Smooth muscle cell (in vitro differentiated cells): ENCODE results near the gene NFIX. TPM values are rescaled to one million over a fixed set of nuclear protein-coding genes. Genes with fewer than 3 reads are reported as not detected.

Experiments used
- DNase-seq: peaks from one replicate; lab custom pipeline; 2025; ENCODE audit not compliant: unreplicated experiment; lab: John Stamatoyannopoulos, UW
- H2AFZ ChIP-seq: fragments of 200-600 bp; sonication (generic); 2 replicates; pipeline ENCODE4 v1.6.0; 2016; ENCODE audit warnings: antibody characterized with exemption, low read depth, mild to moderate bottlenecking
- H3F3A ChIP-seq: fragments of 200-600 bp; sonication (generic); 2 replicates; pipeline ENCODE4 v1.6.0; 2017; ENCODE audit warnings: antibody characterized with exemption, low read depth
- H3K27ac ChIP-seq: fragments of 200-600 bp; sonication (generic); 2 replicates; pipeline ENCODE4 v1.5.1; 2016; ENCODE audit warnings: low read depth, mild to moderate bottlenecking
- H3K27me3 ChIP-seq: fragments of 200-600 bp; sonication (generic); 2 replicates; pipeline ENCODE4 v1.6.1; 2016; ENCODE audit warnings: low read depth, mild to moderate bottlenecking
- H3K36me3 ChIP-seq: fragments of 200-600 bp; sonication (generic); 2 replicates; pipeline ENCODE4 v1.5.1; 2016; ENCODE audit warnings: low read depth
- H3K4me1 ChIP-seq: fragments of 200-600 bp; sonication (generic); 2 replicates; pipeline ENCODE4 v1.5.1; 2016; ENCODE audit warnings: low read depth
- H3K4me2 ChIP-seq: fragments of 200-600 bp; sonication (generic); 2 replicates; pipeline ENCODE4 v1.6.0; 2016; ENCODE audit warnings: mild to moderate bottlenecking
- H3K4me3 ChIP-seq: fragments of 200-600 bp; sonication (generic); 2 replicates; pipeline ENCODE4 v1.5.1; 2016; ENCODE audit warnings: mild to moderate bottlenecking
- H3K79me2 ChIP-seq: fragments of 200-600 bp; sonication (generic); 2 replicates; pipeline ENCODE4 v1.6.0; 2016; ENCODE audit warnings: low read depth, mild to moderate bottlenecking
- H3K9ac ChIP-seq: fragments of 200-600 bp; sonication (generic); 2 replicates; pipeline ENCODE4 v1.6.0; 2016; ENCODE audit warnings: low read depth
- H3K9me3 ChIP-seq: fragments of 200-600 bp; sonication (generic); replicated peaks from 2 replicates; pipeline ENCODE4 v1.5.1; 2016; ENCODE audit warnings: low read depth
- H4K20me1 ChIP-seq: fragments of 200-600 bp; sonication (generic); 2 replicates; pipeline ENCODE4 v1.6.0; 2016; ENCODE audit warnings: low read depth
- CTCF ChIP-seq: fragments of 200-600 bp; sonication (generic); IDR thresholded peaks from 2 replicates; pipeline ENCODE4 v1.5.1; 2017; ENCODE audit warnings: borderline replicate concordance, mild to moderate bottlenecking, antibody characterized with exemption; ENCODE audit not compliant: insufficient read depth, poor library complexity, severe bottlenecking
- WGBS: methylation state at CpG from one replicate; pipeline ENCODE4 v1.1.7; 2016; ENCODE audit warnings: low lambda C conversion rate; 5-methylcytosine and 5-hydroxymethylcytosine counted together
- polyA plus RNA-seq: library from polyadenylated mRNA; unstranded; fragments of >200 nt; fragmentation: Nextera tagmentation; extraction: Ambion mirVana; gene quantifications from 2 replicates; pipeline ENCODE4 v1.2.1, GENCODE V29; 2016
- total RNA-seq: library from RNA; depleted of rRNA; stranded (reverse); fragments of >200 nt; gene quantifications from 2 replicates; pipeline ENCODE4 v1.2.3, GENCODE V29; 2014

The NFIX gene
- total and polyA plus RNA-seq, 2 experiments from 2014 or later = 1.9 to 2.3 TPM

GRCh38 chr19:13086341-13086740, 91.1 kb downstream of the NFIX start:
- Histone ChIP-seq H3K4me1 (peaks cover 7% of the 10 kb centered on the region), H4K20me1 (no peaks in the 10 kb centered on the region), H3K9ac (no peak overlapping the region), H2AFZ (no peak overlapping the region), H3K4me3 (no peak overlapping the region), H3K4me2 (no peak overlapping the region), H3F3A (no peaks in the 10 kb centered on the region), H3K27me3 (no peaks in the 10 kb centered on the region), H3K27ac (no peak overlapping the region), H3K79me2 (no peaks in the 10 kb centered on the region), H3K9me3 (no peaks in the 10 kb centered on the region), H3K36me3 (no peaks in the 10 kb centered on the region)
- DNase-seq = no peak
- WGBS = 91% methylated on average over 2 of the region's 2 CpGs
- TF ChIP-seq CTCF = no peak

GRCh38 chr19:13087295-13087694, 92.0 kb downstream of the NFIX start:
- H3K36me3 ChIP-seq = no peaks in the 10 kb centered on the region

GRCh38 chr19:13087795-13088537, 92.7 kb downstream of the NFIX start:
- Histone ChIP-seq H4K20me1 (no peaks in the 10 kb centered on the region), H3K4me2 (no peak overlapping the region), H3K4me1 (peaks cover 15% of the 10 kb centered on the region), H3K27me3 (no peaks in the 10 kb centered on the region), H3K4me3 (no peak overlapping the region), H3F3A (no peaks in the 10 kb centered on the region), H2AFZ (no peak overlapping the region), H3K36me3 (no peaks in the 10 kb centered on the region), H3K79me2 (no peaks in the 10 kb centered on the region), H3K9me3 (no peaks in the 10 kb centered on the region), H3K9ac (no peak overlapping the region), H3K27ac (no peak overlapping the region)
- no peak for DNase-seq
- no peak for TF ChIP-seq CTCF
- WGBS = 93% methylated on average over 21 of the region's 37 CpGs

More at GRCh38 chr19:13087295-13087694, 92.0 kb downstream of the NFIX start:
- Histone ChIP-seq H3K27me3 (no peaks in the 10 kb centered on the region), H3K9ac (no peak overlapping the region), H2AFZ (no peak overlapping the region), H3K79me2 (no peaks in the 10 kb centered on the region), H3K4me3 (no peak overlapping the region), H4K20me1 (no peaks in the 10 kb centered on the region), H3K4me1 (peaks cover 17% of the 10 kb centered on the region), H3F3A (no peaks in the 10 kb centered on the region), H3K9me3 (no peaks in the 10 kb centered on the region), H3K27ac (no peak overlapping the region), H3K4me2 (no peak overlapping the region)
- TF ChIP-seq CTCF = no peak
- DNase-seq = no peak
- 94% methylated on average over 12 of the region's 12 CpGs for WGBS
